ENCODE measurements around the gene COG5.

Gene COG5

DNA sequence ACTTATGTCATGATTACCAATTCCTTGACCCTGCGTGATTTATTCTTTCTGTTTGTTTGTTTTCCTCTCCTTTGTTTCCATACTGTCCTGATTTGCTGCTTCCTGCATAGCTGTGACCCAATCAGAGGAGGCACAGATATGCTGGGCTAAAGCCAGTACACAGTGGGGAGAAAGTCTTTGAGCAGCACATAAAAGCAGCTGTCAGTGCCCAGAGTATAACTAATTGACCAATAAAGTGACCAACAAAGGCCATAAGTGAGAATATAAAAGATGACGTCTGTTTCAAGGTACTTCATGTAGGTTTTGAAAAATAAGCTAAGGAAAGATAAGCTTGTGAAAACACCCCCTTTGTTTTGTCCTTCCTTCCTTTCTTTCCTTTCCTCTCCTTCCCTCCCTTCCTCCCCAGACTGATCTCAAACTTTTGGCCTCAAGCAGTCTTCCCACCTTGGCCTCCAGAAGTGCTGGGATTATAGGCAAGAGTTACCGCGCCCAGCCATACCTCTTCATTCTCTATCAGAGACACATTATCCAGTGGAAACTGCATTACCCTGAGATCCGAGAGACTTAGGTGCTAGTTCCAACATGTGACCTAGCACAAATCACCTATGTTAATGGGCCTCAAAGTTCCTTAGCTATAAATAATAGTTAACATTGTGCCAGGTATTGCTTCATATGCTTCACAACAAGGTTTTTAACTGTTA is 33.3 kb upstream of the COG5 start:
- Histone ChIP-seq H3K36me3 (peaks cover 9% of the 10 kb centered on the region), H3K4me1 (ENCODE audit: control insufficient read depth in 1 of 2, insufficient read depth in 1 of 2, low read depth in 1 of 2, low read length in 1 of 2) (peaks cover 17 to 30% of the 10 kb centered on the region in 2 experiments), H3K27ac (no peak overlapping the region), H3K27me3 (no peaks in the 10 kb centered on the region), H3K9me3 (no peaks in the 10 kb centered on the region), H3K4me3 (ENCODE audit: low read depth in 1 of 2, low read length in 1 of 2) (no peak overlapping the region)
- TF ChIP-seq, protein P1, sequence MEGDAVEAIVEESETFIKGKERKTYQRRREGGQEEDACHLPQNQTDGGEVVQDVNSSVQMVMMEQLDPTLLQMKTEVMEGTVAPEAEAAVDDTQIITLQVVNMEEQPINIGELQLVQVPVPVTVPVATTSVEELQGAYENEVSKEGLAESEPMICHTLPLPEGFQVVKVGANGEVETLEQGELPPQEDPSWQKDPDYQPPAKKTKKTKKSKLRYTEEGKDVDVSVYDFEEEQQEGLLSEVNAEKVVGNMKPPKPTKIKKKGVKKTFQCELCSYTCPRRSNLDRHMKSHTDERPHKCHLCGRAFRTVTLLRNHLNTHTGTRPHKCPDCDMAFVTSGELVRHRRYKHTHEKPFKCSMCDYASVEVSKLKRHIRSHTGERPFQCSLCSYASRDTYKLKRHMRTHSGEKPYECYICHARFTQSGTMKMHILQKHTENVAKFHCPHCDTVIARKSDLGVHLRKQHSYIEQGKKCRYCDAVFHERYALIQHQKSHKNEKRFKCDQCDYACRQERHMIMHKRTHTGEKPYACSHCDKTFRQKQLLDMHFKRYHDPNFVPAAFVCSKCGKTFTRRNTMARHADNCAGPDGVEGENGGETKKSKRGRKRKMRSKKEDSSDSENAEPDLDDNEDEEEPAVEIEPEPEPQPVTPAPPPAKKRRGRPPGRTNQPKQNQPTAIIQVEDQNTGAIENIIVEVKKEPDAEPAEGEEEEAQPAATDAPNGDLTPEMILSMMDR (IDR thresholded peaks at IDR 0.05): no peak

DNA sequence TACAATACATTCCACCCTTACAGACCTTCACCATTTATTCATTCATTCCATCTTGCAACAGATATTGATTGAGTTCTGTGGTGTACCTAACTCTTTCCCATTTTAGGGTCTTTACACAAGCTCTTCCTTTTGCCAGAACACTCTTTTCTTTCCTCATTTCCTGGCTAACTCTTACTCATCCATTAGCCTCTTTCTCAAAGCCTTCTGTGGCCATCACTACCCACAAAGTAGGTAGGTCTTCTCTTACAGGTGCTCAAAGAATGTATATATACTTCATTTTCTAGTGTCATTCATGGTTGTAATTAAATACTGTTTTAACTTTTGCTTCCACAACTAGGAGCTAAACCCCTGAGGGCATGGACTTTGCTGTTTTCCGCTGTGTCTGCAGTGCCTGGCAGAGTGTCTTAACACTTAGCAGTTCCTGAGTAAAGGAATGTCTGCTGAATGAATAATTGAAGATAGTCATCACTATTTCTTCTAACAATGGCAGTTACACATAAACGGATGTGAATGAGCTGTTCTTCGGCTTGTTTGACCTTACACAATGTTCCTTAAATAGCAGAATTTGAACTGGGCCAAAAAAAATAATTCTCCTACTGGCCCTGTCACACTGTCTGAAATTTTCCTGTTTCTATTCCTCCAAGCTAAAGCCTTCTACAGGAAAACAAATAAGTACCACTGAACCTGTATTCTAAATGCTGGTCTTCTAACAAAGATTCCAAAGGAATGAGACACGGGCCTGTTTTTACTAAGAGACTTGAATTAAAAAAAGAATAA is 31.4 kb upstream of the COG5 start:
- TF ChIP-seq, protein P1 (IDR thresholded peaks at IDR 0.05): no peak
- Histone ChIP-seq H3K4me1 (ENCODE audit: control insufficient read depth in 1 of 2, insufficient read depth in 1 of 2, low read depth in 1 of 2, low read length in 1 of 2) (peaks cover 17 to 29% of the 10 kb centered on the region in 2 experiments), H3K27ac (no peak overlapping the region), H3K4me3 (ENCODE audit: low read depth in 1 of 2, low read length in 1 of 2) (no peak overlapping the region), H3K36me3 (peaks cover 3% of the 10 kb centered on the region), H3K9me3 (no peaks in the 10 kb centered on the region), H3K27me3 (no peaks in the 10 kb centered on the region)

DNA sequence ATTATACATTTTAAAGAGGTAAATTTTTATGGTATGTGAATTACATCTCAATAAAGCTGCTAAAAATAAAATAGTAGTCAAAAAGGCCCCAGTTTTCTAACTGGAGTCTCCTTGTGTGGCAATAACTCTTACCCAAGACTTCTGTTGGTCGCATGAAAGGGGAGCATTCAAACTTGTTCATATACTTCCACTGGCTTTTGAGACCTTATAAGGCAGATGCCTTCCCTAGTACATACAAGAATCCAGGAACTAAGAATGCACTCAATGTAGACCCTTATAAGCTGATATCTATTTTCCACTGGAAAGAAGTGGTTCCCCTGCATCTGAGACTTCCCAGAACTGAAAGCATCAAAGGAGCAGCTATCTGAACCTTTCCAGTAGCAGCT is 29.3 kb upstream of the COG5 start:
- TF ChIP-seq, protein P1 (IDR thresholded peaks at IDR 0.05): no peak

DNA sequence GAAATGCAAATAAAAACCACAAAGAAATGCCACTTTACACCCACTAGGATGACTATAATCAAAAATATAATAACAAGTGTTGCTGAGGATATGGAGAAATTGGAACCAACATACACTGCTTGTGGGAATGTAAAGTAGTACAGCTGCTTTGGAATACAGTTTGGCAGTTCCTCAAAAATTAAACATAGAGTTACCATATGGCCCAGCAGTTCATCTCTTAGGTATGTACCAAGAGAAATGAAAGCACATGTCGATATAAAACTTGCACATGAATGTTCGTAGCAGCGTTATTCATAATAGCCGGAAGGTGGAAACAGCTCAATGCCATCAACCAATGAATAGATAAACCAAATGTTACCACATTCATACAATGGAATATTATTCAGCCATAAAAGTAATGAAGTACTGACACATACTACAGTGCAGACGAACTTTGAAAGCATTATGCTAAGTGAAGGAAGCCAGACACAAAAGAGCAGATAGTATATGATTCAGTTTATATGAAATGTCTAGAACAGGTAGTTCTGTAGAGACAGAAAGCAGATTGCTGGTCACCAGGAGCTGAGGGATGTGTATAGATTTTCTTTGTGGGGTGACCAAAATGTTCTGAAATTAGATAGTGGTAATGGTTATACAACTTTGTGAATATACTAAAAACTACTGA is 28.8 kb upstream of the COG5 start:
- peaks cover 17 to 24% of the 10 kb centered on the region in 2 experiments for H3K4me1 ChIP-seq (ENCODE audit: control insufficient read depth in 1 of 2, insufficient read depth in 1 of 2, low read depth in 1 of 2, low read length in 1 of 2)
- H3K36me3 ChIP-seq: peaks cover 3% of the 10 kb centered on the region
- no peak overlapping the region for H3K27ac ChIP-seq
- no peaks in the 10 kb centered on the region for H3K27me3 ChIP-seq
- no peak overlapping the region for H3K4me3 ChIP-seq (ENCODE audit: low read depth in 1 of 2, low read length in 1 of 2)
- no peaks in the 10 kb centered on the region for H3K9me3 ChIP-seq
- TF ChIP-seq, protein P1 (IDR thresholded peaks at IDR 0.05): no peak

More for the DNA sequence above, 29.3 kb upstream of the COG5 start:
- no peaks in the 10 kb centered on the region for H3K27me3 ChIP-seq
- no peak overlapping the region for H3K4me3 ChIP-seq (ENCODE audit: low read depth in 1 of 2, low read length in 1 of 2)
- no peak overlapping the region for H3K27ac ChIP-seq
- peaks cover 3% of the 10 kb centered on the region for H3K36me3 ChIP-seq
- H3K9me3 ChIP-seq: no peaks in the 10 kb centered on the region
- peaks cover 17 to 24% of the 10 kb centered on the region in 2 experiments for H3K4me1 ChIP-seq (ENCODE audit: control insufficient read depth in 1 of 2, insufficient read depth in 1 of 2, low read depth in 1 of 2, low read length in 1 of 2)

DNA sequence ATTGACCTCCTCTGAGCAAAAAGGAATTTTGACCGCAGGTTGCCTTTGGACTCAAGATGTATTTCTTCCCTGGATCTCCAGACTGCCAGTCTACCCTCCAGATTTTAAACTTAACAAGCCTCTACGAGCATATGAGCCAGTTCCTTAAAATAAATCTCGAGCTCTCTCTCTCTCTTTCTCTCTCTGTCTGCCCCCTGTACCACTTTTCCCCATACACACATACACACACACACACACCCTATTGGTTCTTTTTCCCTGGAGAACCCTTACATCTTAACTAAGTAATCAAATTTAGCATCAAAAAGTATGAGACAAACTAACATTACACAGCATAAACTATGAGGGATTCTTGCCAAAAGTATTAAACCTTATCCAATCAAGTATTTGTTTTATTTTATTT is 27.7 kb upstream of the COG5 start:
- no peaks in the 10 kb centered on the region for H3K9me3 ChIP-seq
- H3K27ac ChIP-seq: no peak overlapping the region
- H3K4me1 ChIP-seq (ENCODE audit: control insufficient read depth in 1 of 2, insufficient read depth in 1 of 2, low read depth in 1 of 2, low read length in 1 of 2): peaks cover 17 to 24% of the 10 kb centered on the region in 2 experiments
- H3K36me3 ChIP-seq: no peaks in the 10 kb centered on the region
- no peak overlapping the region for H3K4me3 ChIP-seq (ENCODE audit: low read depth in 1 of 2, low read length in 1 of 2)
- TF ChIP-seq, protein P1 (IDR thresholded peaks at IDR 0.05): no peak
- no peaks in the 10 kb centered on the region for H3K27me3 ChIP-seq

All from neutrophil (primary cell).